Measurements from ENCODE around the gene CTBS. TPM values are rescaled to one million over a fixed set of nuclear protein-coding genes. Genes with fewer than 3 reads are reported as not detected.

Gene CTBS
- total and polyA plus RNA-seq, 2 experiments from 2014 or later = 4.3 to 5.1 TPM

- peaks cover 6% of the 10 kb centered on the region; the same call in 1 of the 2 replicates for H3K4me1 ChIP-seq (ENCODE audit: insufficient read depth)
- ATAC-seq (peak; percentile 94), DNase-seq (ENCODE audit: low spot score) (peak; percentile 84)
- H3K36me3 ChIP-seq (ENCODE audit: insufficient read depth) = no peaks in the 10 kb centered on the region
- H3K9me3 Mint-ChIP-seq = no peaks in the 10 kb centered on the region; the same call in 2 of the 3 replicates
- H3K4me3 ChIP-seq = peak overlapping the region; percentile 71
- no peaks in the 10 kb centered on the region for H3K27me3 ChIP-seq (ENCODE audit: insufficient read depth)
- H3K9me2 ChIP-seq (ENCODE audit: insufficient read depth) = 0 out of 2 replicates have a peak, but pooled peaks cover 3% of the 10 kb centered on the region
- H3K27ac ChIP-seq (ENCODE audit: low read depth) = peak overlapping the region; percentile 79
- no peaks in the 10 kb centered on the region for H3K79me2 ChIP-seq (replicated peaks; ENCODE audit: insufficient read depth)
- H3F3A ChIP-seq (replicated peaks; ENCODE audit: low read depth) = 0 out of 2 replicates have a peak, but pooled peaks cover 3% of the 10 kb centered on the region
- peaks cover 6% of the 10 kb centered on the region for H3K27me3 Mint-ChIP-seq (ENCODE audit: insufficient read depth, low read depth, poor library complexity)
- H3K4me3 Mint-ChIP-seq = peak overlapping the region; percentile 81
- peaks cover 17% of the 10 kb centered on the region for H3K4me1 Mint-ChIP-seq
- peak overlapping the region; percentile 81 for H3K4me2 ChIP-seq
- TF ChIP-seq EZH2phosphoT487 (IDR thresholded peaks at IDR 0.05; ENCODE audit: unreplicated experiment) (no peak), CTCF (conservative IDR thresholded peaks at IDR 0.05; ENCODE audit: low read depth in 2 of 2) (peak; percentile 77 to 80), CREB1 (CRISPR knock-in tag; IDR thresholded peaks at IDR 0.05; ENCODE audit: low read depth) (no peak), NANOG (IDR thresholded peaks at IDR 0.05; ENCODE audit: borderline replicate concordance) (no peak), POLR2AphosphoS5 (IDR thresholded peaks at IDR 0.05; ENCODE audit: low read depth) (no peak), REST (IDR thresholded peaks at IDR 0.05; ENCODE audit: unreplicated experiment) (no peak), STAT1 (IDR thresholded peaks at IDR 0.05; ENCODE audit: unreplicated experiment) (no peak), ZNF462 (CRISPR knock-in tag; IDR thresholded peaks at IDR 0.05) (no peak)
- no peaks in the 10 kb centered on the region for H4K20me1 ChIP-seq (replicated peaks; ENCODE audit: insufficient read depth)
- H3K27ac Mint-ChIP-seq = peak overlapping the region; percentile 57; the same call in 1 of the 2 replicates
- H3K36me3 Mint-ChIP-seq (ENCODE audit: low read depth) = no peaks in the 10 kb centered on the region
- peak overlapping the region; percentile 96 for H2AFZ ChIP-seq
Observed at GRCh38 chr1:84620720-84621313, 46.6 kb upstream of the CTBS start.

Data from GM23338 (cell line).